Parathyroid adenoma (tissue), 2 donors: ENCODE data around the gene ESRRB.

ENCODE experiments used
- H2AFZ ChIP-seq: fragments of 300-600 bp; sonication (generic); one replicate; pipeline ENCODE4 v1.7.0; 2017; ENCODE audit warnings: antibody characterized with exemption, mild to moderate bottlenecking
- H3K27ac ChIP-seq: fragments of 300-600 bp; sonication (generic); one replicate; pipeline ENCODE4 v1.7.0; 2017
- H3K27me3 ChIP-seq: fragments of 300-600 bp; sonication (generic); one replicate; pipeline ENCODE4 v1.7.0; 2017; ENCODE audit warnings: low read length; ENCODE audit not compliant: control insufficient read depth, insufficient read depth
- H3K36me3 ChIP-seq: fragments of 300-600 bp; sonication (generic); one replicate; pipeline ENCODE4 v1.7.0; 2017; ENCODE audit warnings: low read length; ENCODE audit not compliant: control insufficient read depth, insufficient read depth
- H3K4me1 ChIP-seq: fragments of 300-600 bp; sonication (generic); one replicate; pipeline ENCODE4 v1.7.0; 2017; ENCODE audit warnings: control low read depth
- H3K4me2 ChIP-seq: fragments of 300-600 bp; sonication (generic); one replicate; pipeline ENCODE4 v1.7.0; 2017; ENCODE audit warnings: low read length
- H3K4me3 ChIP-seq: fragments of 300-600 bp; sonication (generic); one replicate; pipeline ENCODE4 v1.7.0; 2017; ENCODE audit warnings: low read depth, low read length
- H3K79me2 ChIP-seq: fragments of 300-600 bp; sonication (generic); one replicate; pipeline ENCODE4 v1.7.0; 2017; ENCODE audit warnings: control low read depth
- H3K9ac ChIP-seq: fragments of 300-600 bp; sonication (generic); one replicate; pipeline ENCODE4 v1.7.0; 2017; ENCODE audit warnings: mild to moderate bottlenecking
- H3K9me3 ChIP-seq: fragments of 300-600 bp; sonication (generic); one replicate; pipeline ENCODE4 v1.7.0; 2017; ENCODE audit warnings: low read length; ENCODE audit not compliant: control insufficient read depth
- CTCF ChIP-seq: fragments of 300-600 bp; sonication (generic); IDR thresholded peaks from one replicate; pipeline ENCODE4 v1.7.0; 2017; ENCODE audit warnings: antibody characterized with exemption, mild to moderate bottlenecking
- donor health status: primary hyperparathyroidism.

The ESRRB gene

DNA sequence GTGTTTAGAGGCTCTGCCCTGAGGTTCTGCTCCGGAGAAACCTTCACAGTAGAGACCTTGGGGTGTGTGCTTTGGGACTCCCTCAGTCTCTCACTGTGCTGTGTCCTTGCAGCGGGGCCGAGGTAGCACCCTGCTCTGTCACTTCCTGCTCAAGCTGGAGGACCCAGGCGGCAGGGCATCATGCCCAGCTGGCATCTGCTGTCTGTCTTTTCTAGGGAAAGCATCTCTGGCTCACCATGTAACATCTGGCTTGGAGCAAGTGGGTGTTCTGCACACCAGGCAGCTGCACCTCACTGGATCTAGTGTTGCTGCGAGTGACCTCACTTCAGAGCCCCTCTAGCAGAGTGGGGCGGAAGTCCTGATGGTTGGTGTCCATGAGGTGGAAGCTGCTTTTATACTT lies 124.5 kb downstream of the ESRRB start:
- no peak overlapping the region for H3K4me3 ChIP-seq
- no peaks in the 10 kb centered on the region for H3K4me1 ChIP-seq
- H3K9me3 ChIP-seq, result no peaks in the 10 kb centered on the region
- no peak for TF ChIP-seq CTCF
- H3K9ac ChIP-seq, result no peak overlapping the region
- no peak overlapping the region for H2AFZ ChIP-seq
- H3K36me3 ChIP-seq, result no peaks in the 10 kb centered on the region
- no peak overlapping the region for H3K27ac ChIP-seq
- H3K79me2 ChIP-seq, result no peaks in the 10 kb centered on the region
- no peaks in the 10 kb centered on the region for H3K27me3 ChIP-seq
- no peak overlapping the region for H3K4me2 ChIP-seq

DNA sequence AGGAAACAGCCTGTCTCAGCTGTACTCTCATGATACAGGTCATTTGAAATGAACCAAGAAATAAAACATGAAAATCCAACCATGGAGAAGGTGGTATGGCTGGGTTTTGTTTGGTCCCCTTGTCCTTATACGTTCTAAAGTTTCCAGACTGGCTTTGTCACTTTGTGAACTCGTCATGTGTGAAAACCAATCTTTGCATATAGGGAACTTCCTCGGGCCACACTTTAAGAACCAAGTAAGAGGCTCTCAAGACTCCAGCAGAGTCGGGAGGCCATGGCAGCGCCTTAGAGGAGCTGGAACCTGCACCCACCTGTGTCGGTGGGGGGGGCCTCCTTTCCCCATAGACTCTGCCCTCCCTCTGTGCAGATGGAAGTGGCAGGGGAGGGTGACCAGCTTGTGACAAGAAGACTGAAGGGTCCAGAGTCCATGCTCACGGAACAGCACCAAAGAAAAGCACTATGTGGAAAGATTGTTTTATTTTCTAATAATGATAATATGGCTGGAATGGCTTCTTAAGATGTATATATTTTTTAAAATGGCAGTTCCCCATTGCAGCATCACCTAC lies 125.3 kb downstream of the ESRRB start:
- Histone ChIP-seq H2AFZ (no peak overlapping the region), H3K4me3 (no peak overlapping the region), H3K79me2 (no peaks in the 10 kb centered on the region), H3K27me3 (no peaks in the 10 kb centered on the region), H3K9me3 (no peaks in the 10 kb centered on the region), H3K36me3 (no peaks in the 10 kb centered on the region), H3K4me1 (no peaks in the 10 kb centered on the region), H3K9ac (no peak overlapping the region), H3K4me2 (no peak overlapping the region), H3K27ac (no peak overlapping the region)
- TF ChIP-seq CTCF, result no peak

GRCh38 chr14:76502219-76502618 lies 126.3 kb downstream of the ESRRB start:
- no peaks in the 10 kb centered on the region for H3K36me3 ChIP-seq
- no peak overlapping the region for H3K9ac ChIP-seq
- no peaks in the 10 kb centered on the region for H3K79me2 ChIP-seq
- H3K9me3 ChIP-seq, result no peaks in the 10 kb centered on the region
- TF ChIP-seq CTCF, result no peak
- H3K4me1 ChIP-seq, result no peaks in the 10 kb centered on the region
- H3K4me3 ChIP-seq, result no peak overlapping the region
- H3K4me2 ChIP-seq, result no peak overlapping the region
- no peaks in the 10 kb centered on the region for H3K27me3 ChIP-seq
- H2AFZ ChIP-seq, result no peak overlapping the region
- H3K27ac ChIP-seq, result no peak overlapping the region

DNA sequence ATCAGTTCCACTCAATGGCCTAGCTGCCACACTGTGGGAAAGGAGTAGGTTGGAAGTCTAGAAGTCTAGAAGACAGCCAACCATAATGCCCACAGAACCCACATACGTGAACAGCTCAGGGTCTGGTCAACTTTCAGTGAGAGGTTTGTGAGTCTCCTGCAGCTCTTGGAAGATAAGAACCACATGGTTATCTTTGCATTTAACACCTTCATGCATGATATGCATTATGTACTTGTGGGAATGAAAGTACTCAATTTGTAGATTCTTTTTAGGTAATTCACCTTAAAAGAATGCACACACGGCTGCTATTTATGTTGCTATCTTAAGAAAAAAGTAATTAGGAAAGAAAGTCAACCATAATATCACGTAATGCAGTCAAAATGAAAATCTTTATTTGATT lies 126.7 kb downstream of the ESRRB start:
- H3K36me3 ChIP-seq, result no peaks in the 10 kb centered on the region
- no peak overlapping the region for H3K27ac ChIP-seq
- no peaks in the 10 kb centered on the region for H3K9me3 ChIP-seq
- no peaks in the 10 kb centered on the region for H3K79me2 ChIP-seq
- H3K27me3 ChIP-seq, result no peaks in the 10 kb centered on the region
- no peaks in the 10 kb centered on the region for H3K4me1 ChIP-seq
- no peak for TF ChIP-seq CTCF
- H3K4me3 ChIP-seq, result no peak overlapping the region
- H3K9ac ChIP-seq, result no peak overlapping the region
- H3K4me2 ChIP-seq, result no peak overlapping the region
- H2AFZ ChIP-seq, result no peak overlapping the region

DNA sequence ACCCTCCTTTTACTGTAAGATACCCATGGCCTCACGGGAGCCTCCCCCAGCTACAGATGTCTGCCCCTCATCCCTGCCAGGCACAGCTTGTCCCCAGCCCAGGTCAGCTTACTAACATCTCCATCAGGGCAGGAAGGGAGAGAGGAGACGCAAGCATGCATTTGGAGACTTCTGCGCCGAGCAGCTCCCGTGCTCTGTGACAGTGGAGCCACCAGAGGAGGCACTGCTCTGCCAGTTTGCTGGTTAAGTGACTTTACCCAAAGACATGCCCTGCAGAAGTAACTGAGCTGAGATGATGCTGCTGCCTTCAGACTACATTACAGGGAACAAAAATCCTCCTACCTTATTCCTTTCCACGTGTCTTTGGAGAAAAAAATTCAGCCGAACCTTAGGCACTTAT lies 133.4 kb downstream of the ESRRB start:
- Histone ChIP-seq H3K9ac (no peak overlapping the region), H2AFZ (no peak overlapping the region), H3K79me2 (no peaks in the 10 kb centered on the region), H3K4me2 (no peak overlapping the region), H3K4me3 (no peak overlapping the region), H3K4me1 (no peaks in the 10 kb centered on the region), H3K36me3 (no peaks in the 10 kb centered on the region), H3K27me3 (no peaks in the 10 kb centered on the region), H3K27ac (no peak overlapping the region), H3K9me3 (no peaks in the 10 kb centered on the region)
- no peak for TF ChIP-seq CTCF
